ENCODE results near the gene TRMT1.

Gene TRMT1

GRCh38 chr19:13090511-13091231, 25.9 kb downstream of the TRMT1 start:
- DNase-seq (ENCODE audit: low read depth in 2 of 2) = no peak

- DNase-seq (ENCODE audit: low read depth in 2 of 2) = no peak
Measured at GRCh38 chr19:13089857-13090507, 26.6 kb downstream of the TRMT1 start.

- no peak for DNase-seq (ENCODE audit: low read depth in 2 of 2)
Measured at GRCh38 chr19:13089139-13089856, 27.2 kb downstream of the TRMT1 start.

GRCh38 chr19:13087795-13088537, 28.6 kb downstream of the TRMT1 start:
- no peak for DNase-seq (ENCODE audit: low read depth in 2 of 2)

- DNase-seq (ENCODE audit: low read depth in 2 of 2) = no peak
Measured at GRCh38 chr19:13087295-13087694, 29.2 kb downstream of the TRMT1 start.

GRCh38 chr19:13086341-13086740, 30.2 kb downstream of the TRMT1 start:
- no peak for DNase-seq (ENCODE audit: low read depth in 2 of 2)

GRCh38 chr19:13085666-13086065, 30.9 kb downstream of the TRMT1 start:
- DNase-seq (ENCODE audit: low read depth in 2 of 2) = no peak

GRCh38 chr19:13083627-13084026, 32.9 kb downstream of the TRMT1 start:
- no peak for DNase-seq (ENCODE audit: low read depth in 2 of 2)

- no peak for DNase-seq (ENCODE audit: low read depth in 2 of 2)
Measured at GRCh38 chr19:13083008-13083404, 33.5 kb downstream of the TRMT1 start.

GRCh38 chr19:13082192-13083007, 34.1 kb downstream of the TRMT1 start:
- no peak for DNase-seq (ENCODE audit: low read depth in 2 of 2)

- no peak for DNase-seq (ENCODE audit: low read depth in 2 of 2)
Measured at GRCh38 chr19:13079542-13079986, 37.0 kb downstream of the TRMT1 start.

GRCh38 chr19:13078897-13079541, 37.5 kb downstream of the TRMT1 start:
- no peak for DNase-seq (ENCODE audit: low read depth in 2 of 2)

GRCh38 chr19:13078381-13078780, 38.2 kb downstream of the TRMT1 start:
- DNase-seq (ENCODE audit: low read depth in 2 of 2) = no peak

GRCh38 chr19:13077240-13077639, 39.3 kb downstream of the TRMT1 start:
- DNase-seq (ENCODE audit: low read depth in 2 of 2) = no peak

- DNase-seq (ENCODE audit: low read depth in 2 of 2) = no peak
Measured at GRCh38 chr19:13076787-13077186, 39.8 kb downstream of the TRMT1 start.

GRCh38 chr19:13076320-13076719, 40.2 kb downstream of the TRMT1 start:
- no peak for DNase-seq (ENCODE audit: low read depth in 2 of 2)

GRCh38 chr19:13074378-13074777, 42.2 kb downstream of the TRMT1 start:
- DNase-seq (ENCODE audit: low read depth in 2 of 2) = no peak

- no peak for DNase-seq (ENCODE audit: low read depth in 2 of 2)
Measured at GRCh38 chr19:13073263-13073662, 43.3 kb downstream of the TRMT1 start.

- no peak for DNase-seq (ENCODE audit: low read depth in 2 of 2)
Measured at GRCh38 chr19:13072188-13072908, 44.2 kb downstream of the TRMT1 start.
